ENCODE data around the gene LRRC8B. TPM values are rescaled to one million over a fixed set of nuclear protein-coding genes. Genes with fewer than 3 reads are reported as not detected.

LRRC8B gene
- total RNA-seq, 1 experiment from 2014 or later: 14.8 TPM

DNA sequence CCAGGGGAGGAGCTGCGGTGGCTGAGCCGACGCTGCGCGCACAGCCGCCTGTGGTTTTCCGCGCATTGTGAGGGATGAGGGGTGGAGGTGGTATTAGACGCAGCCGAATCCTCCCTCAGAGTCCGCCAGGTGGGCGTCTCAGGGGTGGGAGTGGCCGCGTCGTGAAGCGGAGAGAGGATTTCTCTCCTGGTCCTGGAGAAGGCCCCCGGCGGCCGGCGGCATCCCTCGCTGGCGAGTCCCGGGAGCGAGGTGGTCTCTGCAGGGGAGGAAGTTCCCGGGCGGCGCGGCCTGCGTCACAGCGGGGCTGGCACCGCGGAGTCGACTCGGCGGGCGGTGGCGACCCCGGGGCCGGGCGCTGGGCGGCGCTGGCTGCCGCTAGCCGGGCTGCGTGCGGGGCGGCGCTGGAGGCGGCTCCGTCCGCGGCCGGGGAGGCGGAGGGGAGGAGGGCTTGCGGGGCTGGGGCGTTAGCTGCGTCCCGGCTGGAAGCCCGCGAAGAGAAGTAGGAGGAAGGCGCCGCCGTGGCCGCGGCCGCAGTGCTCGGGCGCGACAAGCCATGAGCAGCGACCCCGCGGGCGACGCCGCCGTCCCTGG lies 108.1 kb downstream of the LRRC8B start, which contains the start of gene LRRC8C:
LRRC8C (plus strand) TSS at position 464 of the 591 bp plus-strand sequence. CDS start 53,354 bp downstream, outside the sequence.
- Histone ChIP-seq H3K4me1 (ENCODE audit: low read length) (peaks cover 25% of the 10 kb centered on the region), H3K27me3 (ENCODE audit: low read length) (no peaks in the 10 kb centered on the region), H3K27ac (ENCODE audit: low read length) (no peak within 1 kb of the TSS), H3K9me2 (replicated peaks; ENCODE audit: insufficient read depth, low read length) (no peaks in the 10 kb centered on the region), H3K9ac (ENCODE audit: low read length) (peak within 1 kb of the TSS; percentile 75), H3K36me3 (ENCODE audit: insufficient read depth, low read length) (no peaks in the 10 kb centered on the region), H3K4me2 (ENCODE audit: low read depth, low read length, poor library complexity, severe bottlenecking) (peak within 1 kb of the TSS; percentile 80), H3K79me2 (ENCODE audit: low read length) (no peaks in the 10 kb centered on the region), H3K9me3 (ENCODE audit: low read length) (no peaks in the 10 kb centered on the region), H2AFZ (ENCODE audit: low read length) (peak within 1 kb of the TSS; percentile 93), H3K4me3 (ENCODE audit: low read length) (peak within 1 kb of the TSS; percentile 80), H4K20me1 (ENCODE audit: insufficient read depth, low read depth, low read length) (peaks cover 6% of the 10 kb centered on the region; the same call in 1 of the 2 replicates)
- DNase-seq: peak; percentile 89

DNA sequence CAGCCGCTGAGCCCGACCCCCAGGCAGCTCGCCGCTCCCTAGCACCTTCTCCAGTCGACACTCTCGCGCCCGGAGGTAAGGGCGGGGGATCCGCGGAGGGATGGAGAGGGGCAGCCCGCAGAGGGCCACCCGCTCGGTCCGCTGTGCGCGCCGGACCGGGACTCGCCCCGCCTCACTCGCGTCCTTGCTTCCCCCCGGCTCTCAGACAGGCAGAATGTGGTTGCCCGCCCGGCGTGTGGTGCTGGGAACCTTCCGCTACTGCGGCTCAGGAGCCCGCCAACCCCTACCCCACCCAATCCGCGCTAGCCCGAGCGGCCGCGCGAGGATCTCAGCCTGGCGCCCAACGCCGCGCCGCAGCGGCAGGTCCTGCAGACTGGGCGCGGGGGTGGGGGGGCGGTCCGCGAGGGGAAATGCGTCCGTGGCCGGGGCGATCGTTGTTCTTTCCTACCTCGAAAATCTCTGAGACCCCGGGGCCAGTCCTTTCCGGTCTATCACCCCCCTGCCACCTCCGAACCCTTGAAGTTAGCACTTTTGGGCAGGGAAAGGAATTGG lies 108.7 kb downstream of the LRRC8B start:
- Histone ChIP-seq H3K27me3 (ENCODE audit: low read length) (no peaks in the 10 kb centered on the region), H3K4me2 (ENCODE audit: low read depth, low read length, poor library complexity, severe bottlenecking) (peak overlapping the region; percentile 80), H3K9me2 (replicated peaks; ENCODE audit: insufficient read depth, low read length) (no peaks in the 10 kb centered on the region), H3K9me3 (ENCODE audit: low read length) (no peaks in the 10 kb centered on the region), H3K27ac (ENCODE audit: low read length) (no peak overlapping the region), H3K4me3 (ENCODE audit: low read length) (peak overlapping the region; percentile 80), H3K79me2 (ENCODE audit: low read length) (no peaks in the 10 kb centered on the region), H3K36me3 (ENCODE audit: insufficient read depth, low read length) (no peaks in the 10 kb centered on the region), H4K20me1 (ENCODE audit: insufficient read depth, low read depth, low read length) (peaks cover 6% of the 10 kb centered on the region; the same call in 1 of the 2 replicates), H3K4me1 (ENCODE audit: low read length) (peaks cover 25% of the 10 kb centered on the region), H2AFZ (ENCODE audit: low read length) (peak overlapping the region; percentile 93), H3K9ac (ENCODE audit: low read length) (peak overlapping the region; percentile 75)
- DNase-seq: peak; percentile 82

DNA sequence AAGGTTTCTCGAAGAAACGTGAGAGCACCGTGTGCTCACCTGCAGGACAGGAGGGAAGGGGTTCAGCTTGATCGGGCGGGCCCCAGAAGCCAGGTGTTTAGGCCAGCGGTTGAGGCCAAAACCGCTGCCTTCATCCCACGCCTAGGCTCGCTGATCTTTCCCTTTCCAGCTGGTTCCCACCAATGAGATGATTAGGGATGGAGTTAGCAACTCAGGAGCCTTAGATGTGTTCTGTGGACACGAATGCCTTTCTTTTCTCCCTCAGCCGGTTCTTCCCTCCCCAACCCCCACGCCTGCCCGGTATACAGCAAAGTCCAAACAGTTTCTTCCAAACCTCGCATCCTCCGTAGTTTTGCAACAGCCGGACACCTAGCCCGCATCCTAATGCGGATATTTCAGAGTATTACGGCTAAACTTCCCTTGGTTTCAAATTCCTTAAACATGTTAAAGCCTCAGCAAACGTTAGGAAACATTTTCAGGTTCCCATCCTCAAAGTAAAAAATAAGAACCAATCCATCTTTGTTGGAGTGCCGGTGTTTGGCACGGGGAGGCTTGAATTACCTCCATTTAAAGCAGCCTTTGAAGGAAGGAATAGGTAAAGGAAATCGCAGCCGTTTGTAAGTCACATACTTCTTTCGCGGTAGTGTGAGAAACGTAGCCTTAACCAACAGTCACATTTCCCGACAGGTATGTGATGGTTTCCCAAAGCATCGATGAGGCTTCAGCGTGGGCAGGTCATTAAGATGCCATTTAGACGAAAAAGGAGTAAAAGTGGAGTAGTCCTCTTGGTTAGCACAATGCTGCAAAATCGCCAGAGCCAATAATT lies 109.4 kb downstream of the LRRC8B start:
- Histone ChIP-seq H3K9ac (ENCODE audit: low read length) (peak overlapping the region; percentile 75), H3K9me2 (replicated peaks; ENCODE audit: insufficient read depth, low read length) (no peaks in the 10 kb centered on the region), H3K27ac (ENCODE audit: low read length) (no peak overlapping the region), H3K4me1 (ENCODE audit: low read length) (peaks cover 25% of the 10 kb centered on the region), H3K9me3 (ENCODE audit: low read length) (no peaks in the 10 kb centered on the region), H3K27me3 (ENCODE audit: low read length) (no peaks in the 10 kb centered on the region), H3K4me3 (ENCODE audit: low read length) (peak overlapping the region; percentile 80), H4K20me1 (ENCODE audit: insufficient read depth, low read depth, low read length) (peaks cover 6% of the 10 kb centered on the region; the same call in 1 of the 2 replicates), H3K36me3 (ENCODE audit: insufficient read depth, low read length) (no peaks in the 10 kb centered on the region), H3K4me2 (ENCODE audit: low read depth, low read length, poor library complexity, severe bottlenecking) (peak overlapping the region; percentile 80), H2AFZ (ENCODE audit: low read length) (peak overlapping the region; percentile 93), H3K79me2 (ENCODE audit: low read length) (no peaks in the 10 kb centered on the region)
- DNase-seq: no peak

DNA sequence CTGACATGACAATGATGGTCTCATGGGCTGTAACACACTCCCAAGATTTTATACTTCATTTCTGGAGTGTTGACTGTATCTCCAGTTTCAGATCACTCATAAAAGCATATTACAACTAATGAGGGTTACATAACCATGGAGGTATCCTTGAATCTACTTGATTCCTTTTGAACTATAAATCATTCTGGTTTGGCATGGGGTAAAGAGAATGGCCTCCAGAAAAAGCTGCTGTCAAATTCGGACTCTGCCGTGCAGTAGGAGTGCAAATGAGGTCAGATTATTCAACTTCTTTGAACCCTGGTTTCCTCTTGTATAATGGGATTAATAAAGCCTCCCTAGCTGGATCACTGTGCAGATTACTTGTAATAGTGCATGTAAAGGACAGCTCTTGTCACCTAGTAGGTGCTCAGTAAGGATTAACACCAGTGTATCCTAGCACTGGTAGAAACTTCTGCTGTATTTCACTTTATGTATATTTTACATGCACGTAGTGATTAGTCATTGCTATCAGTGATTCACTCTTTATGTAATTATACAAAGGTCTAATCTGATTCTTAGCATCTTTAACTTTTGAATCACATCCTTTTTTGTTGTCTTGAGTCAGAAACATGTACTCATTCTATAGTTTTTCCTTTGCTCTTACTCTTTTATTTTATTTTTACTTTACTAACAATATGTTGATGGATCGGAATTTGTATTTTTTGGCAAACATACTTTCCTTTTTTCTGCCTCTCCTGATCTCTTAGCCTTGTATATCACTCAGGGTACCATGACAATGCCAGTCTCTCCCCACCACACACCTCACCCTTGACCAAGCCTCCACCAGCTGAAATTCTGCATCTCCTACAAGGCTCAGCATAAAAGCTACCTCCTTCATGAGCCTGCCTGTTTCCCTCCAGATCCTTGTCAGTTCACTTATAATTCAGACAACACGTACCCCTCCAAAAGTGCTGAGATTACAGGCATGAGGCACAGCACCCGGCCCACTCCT lies 111.5 kb downstream of the LRRC8B start:
- Histone ChIP-seq H3K27ac (ENCODE audit: low read length) (no peak overlapping the region), H3K79me2 (ENCODE audit: low read length) (no peaks in the 10 kb centered on the region), H2AFZ (ENCODE audit: low read length) (no peak overlapping the region), H3K9ac (ENCODE audit: low read length) (no peak overlapping the region), H3K4me3 (ENCODE audit: low read length) (no peak overlapping the region), H3K4me2 (ENCODE audit: low read depth, low read length, poor library complexity, severe bottlenecking) (no peak overlapping the region), H3K9me2 (replicated peaks; ENCODE audit: insufficient read depth, low read length) (no peaks in the 10 kb centered on the region), H3K36me3 (ENCODE audit: insufficient read depth, low read length) (no peaks in the 10 kb centered on the region), H3K4me1 (ENCODE audit: low read length) (peaks cover 25% of the 10 kb centered on the region), H3K27me3 (ENCODE audit: low read length) (no peaks in the 10 kb centered on the region), H4K20me1 (ENCODE audit: insufficient read depth, low read depth, low read length) (peaks cover 6% of the 10 kb centered on the region; the same call in 1 of the 2 replicates), H3K9me3 (ENCODE audit: low read length) (no peaks in the 10 kb centered on the region)
- no peak for DNase-seq

DNA sequence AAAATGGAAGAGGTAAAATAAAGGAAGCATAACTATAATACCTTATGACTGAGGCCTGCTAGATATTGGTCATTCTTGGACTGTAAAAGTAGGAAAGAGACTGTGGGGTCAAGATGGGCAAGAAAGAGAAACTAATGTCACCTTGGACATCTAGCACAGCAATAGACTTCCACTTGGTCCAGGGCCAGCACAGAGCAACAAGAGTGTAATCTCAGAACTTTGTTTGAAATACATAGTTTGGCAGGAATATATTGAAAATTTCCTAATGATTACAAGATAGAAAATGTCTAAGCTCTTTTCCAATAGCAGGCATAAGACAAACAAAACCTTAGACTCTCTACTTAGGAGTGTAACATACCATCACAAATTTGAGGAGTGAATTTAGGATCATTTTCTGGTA lies 112.9 kb downstream of the LRRC8B start:
- H3K36me3 ChIP-seq (ENCODE audit: insufficient read depth, low read length): no peaks in the 10 kb centered on the region
- no peaks in the 10 kb centered on the region for H3K9me2 ChIP-seq (replicated peaks; ENCODE audit: insufficient read depth, low read length)
- H3K79me2 ChIP-seq (ENCODE audit: low read length): no peaks in the 10 kb centered on the region
- no peak overlapping the region for H2AFZ ChIP-seq (ENCODE audit: low read length)
- H3K4me2 ChIP-seq (ENCODE audit: low read depth, low read length, poor library complexity, severe bottlenecking): no peak overlapping the region
- H3K4me3 ChIP-seq (ENCODE audit: low read length): no peak overlapping the region
- no peak overlapping the region for H3K27ac ChIP-seq (ENCODE audit: low read length)
- peaks cover 19% of the 10 kb centered on the region for H3K4me1 ChIP-seq (ENCODE audit: low read length)
- H3K9me3 ChIP-seq (ENCODE audit: low read length): no peaks in the 10 kb centered on the region
- DNase-seq: no peak
- H3K27me3 ChIP-seq (ENCODE audit: low read length): no peaks in the 10 kb centered on the region
- H3K9ac ChIP-seq (ENCODE audit: low read length): no peak overlapping the region
- H4K20me1 ChIP-seq (ENCODE audit: insufficient read depth, low read depth, low read length): peaks cover 6% of the 10 kb centered on the region; the same call in 1 of the 2 replicates

DNA sequence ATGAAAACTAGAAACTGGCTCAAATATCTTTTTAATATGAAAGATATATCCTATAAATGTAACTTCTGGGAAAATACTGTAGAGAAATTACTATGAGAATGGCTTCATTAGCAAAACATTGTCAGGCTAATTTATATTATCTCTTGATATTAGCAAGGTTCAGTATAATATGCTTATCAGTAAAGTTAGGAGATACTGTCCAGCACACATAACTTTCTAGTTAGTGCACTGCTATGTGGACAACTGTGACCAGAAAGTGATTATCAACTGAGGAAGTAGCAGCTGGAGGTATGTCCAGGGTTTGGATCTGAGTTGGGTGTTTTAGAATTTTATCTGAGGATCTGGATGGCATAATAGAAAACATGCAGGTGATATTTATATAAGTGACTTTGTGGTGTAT lies 115.8 kb downstream of the LRRC8B start:
- Histone ChIP-seq H3K27me3 (ENCODE audit: low read length) (no peaks in the 10 kb centered on the region), H3K4me3 (ENCODE audit: low read length) (no peak overlapping the region), H2AFZ (ENCODE audit: low read length) (no peak overlapping the region), H3K27ac (ENCODE audit: low read length) (no peak overlapping the region), H4K20me1 (ENCODE audit: insufficient read depth, low read depth, low read length) (peaks cover 6% of the 10 kb centered on the region; the same call in 1 of the 2 replicates), H3K9me2 (replicated peaks; ENCODE audit: insufficient read depth, low read length) (no peaks in the 10 kb centered on the region), H3K79me2 (ENCODE audit: low read length) (no peaks in the 10 kb centered on the region), H3K4me2 (ENCODE audit: low read depth, low read length, poor library complexity, severe bottlenecking) (no peak overlapping the region), H3K9me3 (ENCODE audit: low read length) (no peaks in the 10 kb centered on the region), H3K4me1 (ENCODE audit: low read length) (no peaks in the 10 kb centered on the region), H3K9ac (ENCODE audit: low read length) (no peak overlapping the region), H3K36me3 (ENCODE audit: insufficient read depth, low read length) (no peaks in the 10 kb centered on the region)
- no peak for DNase-seq

GRCh38 chr1:89641781-89642180 lies 117.2 kb downstream of the LRRC8B start:
- Histone ChIP-seq H3K79me2 (ENCODE audit: low read length) (no peaks in the 10 kb centered on the region), H3K27me3 (ENCODE audit: low read length) (no peaks in the 10 kb centered on the region), H3K27ac (ENCODE audit: low read length) (no peak overlapping the region), H2AFZ (ENCODE audit: low read length) (no peak overlapping the region), H3K9me2 (replicated peaks; ENCODE audit: insufficient read depth, low read length) (no peaks in the 10 kb centered on the region), H3K4me1 (ENCODE audit: low read length) (no peaks in the 10 kb centered on the region), H3K4me3 (ENCODE audit: low read length) (no peak overlapping the region), H3K9me3 (ENCODE audit: low read length) (peaks cover 5% of the 10 kb centered on the region; the same call in 1 of the 2 replicates), H3K9ac (ENCODE audit: low read length) (no peak overlapping the region), H3K36me3 (ENCODE audit: insufficient read depth, low read length) (no peaks in the 10 kb centered on the region), H3K4me2 (ENCODE audit: low read depth, low read length, poor library complexity, severe bottlenecking) (no peak overlapping the region), H4K20me1 (ENCODE audit: insufficient read depth, low read depth, low read length) (no peaks in the 10 kb centered on the region)
- no peak for DNase-seq

All from Karpas-422 (cell line).